Stomach (tissue), 9 donors: ENCODE measurements around the gene ME3. TPM values are rescaled to one million over a fixed set of nuclear protein-coding genes. Genes with fewer than 3 reads are reported as not detected.

Experiments used
- DNase-seq, 2 donors: peaks; one replicate each; pipeline versions ENCODE4 v3.0.0 to v3.0.0-alpha.2; 2013 to 2019
- H3K27ac ChIP-seq, 5 donors: fragments of 200-600 bp in 4 of 5; sonication (generic) in 4 of 5; one replicate each; pipeline ENCODE4 v1.5.1; 2013 to 2019; ENCODE audit warnings: mild to moderate bottlenecking in 1 of 5, moderate library complexity in 1 of 5
- H3K27me3 ChIP-seq, 3 donors: fragments of 200-600 bp; sonication (generic); one replicate each; pipeline ENCODE4 v1.5.1; 2017 to 2019; ENCODE audit warnings: mixed run types in 1 of 3
- H3K36me3 ChIP-seq, 4 donors: fragments of 200-600 bp; sonication (generic); 1 replicate in 3 of 4; 2 replicates in 1 of 4; pipeline ENCODE4 v1.5.1; 2016 to 2019
- H3K4me1 ChIP-seq, 4 donors: fragments of 200-600 bp; sonication (generic); one replicate each; pipeline ENCODE4 v1.5.1; 2016 to 2019
- H3K4me3 ChIP-seq, 4 donors: fragments of 200-600 bp; sonication (generic) in 3 of 4; one replicate each; pipeline ENCODE4 v1.5.1; 2016 to 2019; ENCODE audit warnings: mild to moderate bottlenecking in 1 of 4
- H3K9me3 ChIP-seq, 4 donors: fragments of 200-600 bp; sonication (generic); one replicate each; pipeline ENCODE4 v1.5.1; 2016 to 2019
- CTCF ChIP-seq, 7 experiments: fragments of 450-650 bp in 4 of 7; fragments of 200-600 bp in 3 of 7; sonication (generic) in 3 of 7; IDR thresholded peaks; one replicate each; pipeline ENCODE4 v1.5.1; 2016 to 2019; ENCODE audit warnings: antibody characterized with exemption in 7 of 7, control low read depth in 2 of 7, mild to moderate bottlenecking in 1 of 7
- EP300 ChIP-seq: sonication (generic); formaldehyde crosslinking; IDR thresholded peaks from one replicate; pipeline ENCODE4 v1.6.1; 2017; ENCODE audit warnings: antibody characterized with exemption
- POLR2A ChIP-seq, 4 donors: fragments of 450-650 bp; IDR thresholded peaks; one replicate each; pipeline ENCODE4 v1.6.1; 2016; ENCODE audit warnings: antibody characterized with exemption in 4 of 4, control low read depth in 2 of 4, mild to moderate bottlenecking in 1 of 4, moderate library complexity in 1 of 4
- POLR2AphosphoS5 ChIP-seq, 3 donors: sonication (generic); formaldehyde crosslinking; IDR thresholded peaks; one replicate each; pipeline ENCODE4 v1.6.1; 2016; ENCODE audit warnings: antibody characterized with exemption in 3 of 3
- WGBS, 5 donors: extraction: QIAGEN DNeasy Blood & Tissue Kit in 3 of 5; methylation state at CpG; one replicate each; pipeline versions ENCODE4 v1.1.5 to v1.1.7; 2013 to 2018; 5-methylcytosine and 5-hydroxymethylcytosine counted together
- intact Hi-C: fragments of 100-400 bp; cut with DNase I; formaldehyde crosslinking; loops from one replicate; pipeline ENCODE4 v1.15.1; 2023; ENCODE audit warnings: low total_unique reads
- polyA plus RNA-seq, 3 donors: library from polyadenylated mRNA; stranded (reverse); fragments of 200-250 nt; gene quantifications; one replicate each; pipeline ENCODE4 v1.2.3, GENCODE V29; 2013
- total RNA-seq, 5 donors: library from RNA; depleted of rRNA; stranded (reverse); fragments of >200 nt; gene quantifications; one replicate each; pipeline versions ENCODE4 v1.1.0 to v1.2.3, GENCODE V29; 2014 to 2016
- donor health status: healthy with polysubstance abuse.
- donor health status: Bipolar disorder and iron deficiency.
- donor health status: healthy.

The ME3 gene
- total and polyA plus RNA-seq, 8 donors: 11.2 to 82.1 (median 51.1) TPM

GRCh38 chr11:86461892-86462291, 210.5 kb downstream of the ME3 start:
- Histone ChIP-seq H3K36me3 (peaks cover 0 to 39% (median 6%) of the 10 kb centered on the region in 4 donors), H3K4me3 (no peak overlapping the region), H3K4me1 (peaks cover 0 to 35% (median 23%) of the 10 kb centered on the region in 4 donors), H3K9me3 (no peaks in the 10 kb centered on the region), H3K27ac (no peak overlapping the region), H3K27me3 (no peaks in the 10 kb centered on the region)
- intact Hi-C loops: loop anchor here (5.0 kb wide), 1 partner anchor 355 kb away; no protein-coding TSS in a partner anchor
- no peak for DNase-seq
- 97 to 100% (median 98%) methylated on average over 1 of the region's 1 CpG for WGBS, 5 donors
- TF ChIP-seq CTCF (IDR thresholded peaks at IDR 0.05) (no peak), POLR2AphosphoS5 (IDR thresholded peaks at IDR 0.05) (no peak), EP300 (no peak), POLR2A (IDR thresholded peaks at IDR 0.05) (no peak)

GRCh38 chr11:86460461-86461385, 211.7 kb downstream of the ME3 start:
- H3K27me3 ChIP-seq: no peaks in the 10 kb centered on the region
- H3K9me3 ChIP-seq: no peaks in the 10 kb centered on the region
- H3K36me3 ChIP-seq: peaks cover 0 to 39% (median 6%) of the 10 kb centered on the region in 4 donors
- 61 to 74% (median 71%) methylated on average over 9 of the region's 9 CpGs for WGBS, 5 donors
- DNase-seq: no peak
- no peak overlapping the region for H3K4me3 ChIP-seq
- intact Hi-C loops: loop anchor here (5.0 kb wide), 1 partner anchor 357 kb away; no protein-coding TSS in a partner anchor
- peak overlapping the region in 3 of 5 donors; percentile 27 to 54 (median 41) for H3K27ac ChIP-seq
- H3K4me1 ChIP-seq: peaks cover 0 to 45% (median 29%) of the 10 kb centered on the region in 4 donors
- TF ChIP-seq CTCF (IDR thresholded peaks at IDR 0.05) (no peak), EP300 (no peak), POLR2AphosphoS5 (IDR thresholded peaks at IDR 0.05) (no peak), POLR2A (IDR thresholded peaks at IDR 0.05) (no peak)

- intact Hi-C loops: loop anchor here (5.0 kb wide), 1 partner anchor 357 kb away; no protein-coding TSS in a partner anchor
- WGBS, 5 donors: 58 to 86% (median 71%) methylated on average over 3 of the region's 3 CpGs
- H3K9me3 ChIP-seq: no peaks in the 10 kb centered on the region
These were observed 212.5 kb downstream of the ME3 start for GRCh38 chr11:86459682-86460460.

More at GRCh38 chr11:86459682-86460460, 212.5 kb downstream of the ME3 start:
- H3K4me3 ChIP-seq: no peak overlapping the region
- DNase-seq: peak; percentile 56 to 67
- peak overlapping the region in 4 of 5 donors; percentile 41 to 70 (median 58) for H3K27ac ChIP-seq
- no peak for TF ChIP-seq CTCF (IDR thresholded peaks at IDR 0.05)
- no peak for TF ChIP-seq POLR2A (IDR thresholded peaks at IDR 0.05)
- no peaks in the 10 kb centered on the region for H3K27me3 ChIP-seq
- H3K4me1 ChIP-seq: peaks cover 0 to 47% (median 29%) of the 10 kb centered on the region in 4 donors
- peaks cover 0 to 32% (median 6%) of the 10 kb centered on the region in 4 donors for H3K36me3 ChIP-seq
